HG02571 (cell line): ENCODE measurements around the gene FBXO31.

Experiments
- ATAC-seq: cut with Tn5 transposase; IDR thresholded peaks from one replicate; pipeline ENCODE4 v1.9.1; 2021; ENCODE audit warnings: mild to moderate bottlenecking, moderate library complexity; ENCODE audit not compliant: unreplicated experiment

Gene FBXO31

DNA sequence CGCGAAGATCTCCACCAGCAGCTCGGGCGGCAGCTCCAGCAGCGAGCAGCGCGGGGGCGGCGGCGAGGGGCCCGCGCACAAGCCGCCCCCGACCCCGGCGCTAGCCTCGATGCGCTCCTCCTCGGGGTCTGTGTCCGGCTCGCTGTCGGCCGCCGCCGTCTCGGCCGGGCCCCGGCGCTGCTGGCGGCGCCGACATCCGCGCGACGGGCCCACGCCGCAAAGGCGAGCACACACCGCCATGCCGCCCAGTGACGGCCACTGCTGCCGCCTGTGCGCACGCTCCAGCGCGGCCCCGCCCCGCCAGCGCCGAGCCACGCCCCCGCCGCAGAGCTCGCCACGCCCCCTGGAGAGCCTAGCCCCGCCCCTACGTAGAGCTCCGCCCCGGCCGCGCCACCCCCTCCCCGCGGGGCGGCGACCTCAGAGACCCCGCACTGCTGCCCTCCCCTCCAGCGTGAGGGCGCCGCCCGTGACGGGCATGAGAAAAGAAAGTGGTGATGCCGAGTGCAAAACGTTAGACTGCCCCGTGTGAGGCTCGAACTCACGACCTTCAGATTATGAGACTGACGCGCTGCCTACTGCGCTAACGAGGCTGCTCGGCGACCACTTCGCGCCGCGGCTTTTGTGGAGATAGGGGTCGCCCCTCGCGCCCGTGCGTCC, at the start of gene FBXO31:
FBXO31 (minus strand) TSS at position 272 of the 657 bp plus-strand sequence; CDS start at position 240, 32 bp downstream.
- peak; percentile 48 for ATAC-seq

DNA sequence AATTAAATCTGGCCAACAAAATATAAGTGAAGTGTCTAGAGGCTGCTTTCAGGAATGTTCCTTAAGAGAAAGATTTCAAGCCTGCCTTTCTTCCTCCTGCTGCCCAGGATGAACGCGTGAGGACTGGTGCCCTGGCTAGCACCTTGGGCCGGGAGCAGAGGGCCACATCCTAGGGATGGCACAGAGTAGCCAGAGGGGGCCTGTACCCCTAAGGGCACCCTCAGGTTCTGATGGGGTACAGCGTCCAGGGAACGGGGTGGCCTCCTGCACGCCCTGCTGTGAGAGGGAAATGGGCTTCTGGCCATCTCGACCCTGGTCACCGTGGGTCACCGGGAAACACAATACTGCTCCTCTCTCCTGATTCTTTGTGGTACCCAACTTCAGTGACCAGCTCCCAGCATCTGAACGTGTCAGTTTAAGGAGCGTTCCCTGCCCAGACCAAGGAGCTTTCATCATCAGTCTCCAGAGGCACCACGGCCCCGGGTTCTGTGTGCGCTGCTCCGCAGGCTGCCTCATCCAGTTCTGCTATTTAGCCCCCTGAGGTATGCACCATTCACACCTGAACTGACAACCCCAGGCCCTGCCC, 48.8 kb upstream of the FBXO31 start:
- no peak for ATAC-seq

- ATAC-seq, result no peak
These were observed 48.4 kb upstream of the FBXO31 start for GRCh38 chr16:87431926-87432325.

- no peak for ATAC-seq
These were observed 43.0 kb upstream of the FBXO31 start for GRCh38 chr16:87426423-87427215.

DNA sequence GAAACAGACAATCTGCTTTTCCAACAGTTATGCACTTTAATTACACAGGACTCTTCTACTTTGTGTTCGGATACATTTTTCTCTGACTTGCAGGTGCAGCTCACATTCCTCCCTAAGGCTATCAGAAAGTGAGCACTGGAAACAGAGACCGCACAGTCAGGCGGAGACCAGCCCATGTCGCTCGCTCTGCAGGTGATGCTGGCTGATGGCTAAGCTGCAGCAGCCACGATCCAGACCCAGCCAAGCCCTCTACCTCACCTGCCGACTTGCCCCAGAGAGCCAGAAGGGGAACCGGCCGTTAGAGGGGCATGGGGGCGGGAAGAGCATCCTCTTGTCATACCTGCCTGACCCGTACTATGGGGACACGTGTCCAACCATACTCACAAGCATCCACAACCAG, 42.4 kb upstream of the FBXO31 start:
- no peak for ATAC-seq

DNA sequence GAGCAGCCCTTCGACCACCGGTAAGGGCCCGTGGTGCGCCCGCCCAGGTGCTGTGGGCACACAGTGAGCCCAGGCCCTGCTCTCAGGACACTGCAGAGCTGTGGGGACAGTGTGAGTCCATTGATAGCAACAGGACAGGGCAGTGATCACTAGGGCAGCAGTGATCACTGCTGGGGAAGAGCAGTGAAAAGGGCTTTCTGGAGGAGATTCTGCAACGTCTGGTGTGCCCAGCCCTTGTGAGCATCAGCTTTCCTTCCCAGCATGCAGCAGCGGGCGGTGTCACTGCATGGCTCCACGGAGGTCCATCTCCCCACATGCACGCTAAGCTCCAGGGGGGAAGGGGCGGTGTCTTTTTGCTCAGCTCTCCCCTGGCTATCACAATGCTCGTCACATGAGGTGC, 40.7 kb upstream of the FBXO31 start:
- no peak for ATAC-seq

- ATAC-seq, result no peak
These were observed 39.9 kb upstream of the FBXO31 start for GRCh38 chr16:87423429-87423828.

DNA sequence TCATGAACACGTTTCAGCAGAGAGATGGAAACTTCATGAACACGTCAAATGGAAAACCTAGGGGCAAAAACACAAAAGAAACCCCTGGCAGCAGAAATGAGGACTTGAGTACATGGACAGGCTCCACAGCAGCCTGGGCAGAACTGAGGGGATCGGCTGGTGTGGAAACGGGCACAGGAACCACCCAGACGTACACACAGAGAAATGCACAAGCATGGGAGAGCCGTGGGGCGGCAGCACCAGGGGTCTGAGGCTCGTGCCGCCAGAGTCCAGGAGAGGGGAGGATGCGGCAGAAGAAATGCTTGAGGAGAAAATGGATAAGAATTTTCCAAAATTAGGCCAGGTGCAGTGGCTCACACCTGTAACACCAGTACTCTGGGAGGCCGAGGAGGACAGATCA, 38.5 kb upstream of the FBXO31 start:
- ATAC-seq, result no peak

DNA sequence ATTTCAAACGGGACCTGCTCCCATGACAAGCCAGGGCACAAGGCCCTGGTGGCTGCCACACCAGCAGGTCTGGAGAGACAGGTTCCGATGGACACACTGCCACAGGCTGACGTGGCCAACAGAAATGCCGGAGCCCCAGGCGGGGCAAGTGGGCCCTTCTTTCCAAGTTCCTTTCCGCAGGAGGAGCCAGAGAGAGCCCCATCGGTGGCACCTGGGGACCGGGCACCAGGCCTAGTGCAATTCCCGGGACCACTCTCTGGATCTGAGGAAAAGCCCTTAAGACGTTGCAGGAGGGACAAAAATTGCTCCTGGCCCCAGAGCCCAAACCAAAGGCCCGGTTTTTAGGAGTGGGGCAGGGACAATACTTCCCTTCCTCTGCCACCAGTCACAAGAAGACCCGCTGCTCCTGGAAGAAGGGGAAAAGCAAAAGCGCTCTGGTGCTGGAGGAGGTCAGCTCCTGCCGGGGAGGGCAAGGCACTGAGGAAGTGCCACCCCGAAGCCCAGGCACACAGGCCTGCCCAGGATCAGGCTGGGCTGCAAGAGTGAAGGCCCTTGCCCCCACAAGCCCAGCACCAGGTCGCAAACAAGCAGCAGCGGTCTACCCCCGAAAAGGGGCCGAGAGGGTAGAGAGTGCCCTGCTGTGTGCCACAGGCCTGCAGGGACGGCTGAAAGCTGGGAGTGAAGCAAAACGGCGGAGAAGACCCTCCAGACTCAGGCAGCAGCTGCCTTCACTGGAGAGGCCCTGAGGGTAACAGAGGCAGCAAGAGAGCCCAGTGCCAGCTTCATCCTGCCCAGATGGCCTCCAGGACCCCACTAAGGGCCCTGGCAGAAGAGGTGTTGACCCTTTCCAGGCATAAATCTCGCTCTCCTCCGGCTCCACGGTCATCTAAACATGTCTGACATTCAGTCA, 37.7 kb upstream of the FBXO31 start:
- no peak for ATAC-seq

GRCh38 chr16:87420026-87421002, 36.7 kb upstream of the FBXO31 start:
- no peak for ATAC-seq

- ATAC-seq, result no peak
These were observed 35.1 kb upstream of the FBXO31 start for GRCh38 chr16:87418644-87419043.

GRCh38 chr16:87418216-87418615, 34.6 kb upstream of the FBXO31 start:
- ATAC-seq, result no peak

- ATAC-seq, result no peak
These were observed 33.9 kb upstream of the FBXO31 start for GRCh38 chr16:87417528-87417910.

- ATAC-seq, result no peak
These were observed 33.4 kb upstream of the FBXO31 start for GRCh38 chr16:87416826-87417527.

DNA sequence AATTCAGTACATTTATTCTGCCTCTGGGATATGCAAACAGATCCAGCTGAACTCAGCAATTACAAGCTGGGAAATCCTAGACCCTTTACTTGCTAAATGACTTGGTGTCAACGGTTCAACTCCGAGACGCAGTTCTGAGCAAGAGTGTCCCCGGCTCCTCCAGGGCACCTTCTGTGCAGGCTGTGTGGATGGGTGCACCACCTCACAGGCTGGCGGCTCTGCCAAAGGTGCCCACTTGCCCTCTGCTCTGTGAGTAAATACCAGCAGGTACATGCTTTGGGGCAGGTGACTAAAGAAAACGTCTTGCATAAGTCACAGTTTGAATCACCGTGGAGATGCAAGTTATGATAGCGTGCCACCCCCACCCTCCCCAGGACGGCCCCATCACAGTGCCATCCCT, 31.9 kb upstream of the FBXO31 start:
- no peak for ATAC-seq

DNA sequence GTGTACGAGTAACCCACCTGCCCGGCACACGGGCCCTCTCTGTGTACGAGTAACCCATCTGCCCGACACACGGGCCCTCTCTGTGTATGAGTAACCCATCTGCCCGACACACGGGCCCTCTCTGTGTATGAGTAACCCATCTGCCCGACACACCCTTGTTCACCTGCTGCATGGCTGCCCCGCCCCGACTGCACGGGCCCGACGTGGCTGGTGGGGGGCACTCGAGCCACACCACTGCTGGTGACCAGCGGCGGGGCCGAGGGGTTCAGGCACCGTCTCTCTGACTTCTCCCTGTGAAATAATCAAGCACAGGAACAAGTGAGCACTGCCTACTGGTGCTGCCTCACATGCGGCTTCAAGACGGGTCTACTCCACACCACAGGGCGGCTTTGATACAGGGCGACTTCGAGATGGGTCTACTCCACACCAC, 30.7 kb upstream of the FBXO31 start:
- ATAC-seq, result no peak

DNA sequence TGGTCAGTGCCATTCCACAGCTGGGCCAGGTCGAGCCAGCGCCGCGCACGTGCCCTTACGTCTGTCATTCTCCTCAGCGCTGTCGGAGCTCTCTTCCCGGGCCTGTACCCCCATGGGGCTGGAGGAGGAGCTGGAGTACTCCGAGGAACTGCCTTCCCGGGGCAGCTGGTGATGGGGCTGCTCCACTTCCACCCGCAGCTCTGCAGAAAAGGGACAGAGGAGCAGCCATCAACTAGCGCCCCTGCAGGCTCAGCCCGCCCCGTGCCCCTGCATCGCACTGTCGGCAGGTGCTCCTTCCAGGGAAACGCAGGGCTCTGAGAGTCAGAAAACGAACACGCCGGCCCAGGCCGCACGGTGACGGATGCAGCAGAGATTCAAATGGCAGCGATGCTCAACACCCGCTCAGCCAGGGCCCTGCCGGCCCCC, 29.4 kb upstream of the FBXO31 start:
- no peak for ATAC-seq

DNA sequence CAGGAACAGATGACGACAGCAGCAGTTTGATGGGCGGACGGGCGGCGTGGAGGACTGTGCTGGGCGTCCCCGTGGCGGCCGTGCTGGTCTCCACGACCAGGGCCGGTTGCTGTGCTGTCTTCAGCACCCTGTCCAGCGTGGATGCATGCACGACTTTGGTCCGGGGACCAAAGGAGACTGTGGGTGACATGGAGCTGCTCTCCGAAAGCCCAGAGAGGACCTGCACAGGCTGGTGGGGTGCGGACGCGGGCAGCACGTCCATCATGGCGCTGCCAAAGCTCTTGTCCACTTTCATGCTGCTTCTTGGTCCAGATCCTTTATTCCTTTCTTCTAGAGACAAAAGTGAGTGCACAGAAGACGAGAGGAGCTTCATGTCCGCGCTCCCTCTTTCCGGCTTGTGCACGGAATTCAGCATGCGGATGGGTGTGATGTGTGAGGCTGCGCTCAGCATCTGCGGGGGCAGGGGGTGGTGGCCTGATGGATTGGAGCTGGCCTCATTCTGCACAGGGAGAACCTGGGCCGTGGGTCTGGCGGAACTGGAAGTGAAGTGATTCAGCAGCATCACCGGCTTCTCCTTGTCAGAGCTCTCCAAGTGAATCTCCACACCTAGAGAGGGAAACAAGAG, 28.9 kb upstream of the FBXO31 start:
- ATAC-seq, result no peak
